Bone marrow (tissue), 2 donors: ENCODE data around the gene AANAT.

ENCODE experiments used
- DNase-seq, 2 donors: peaks; one replicate each; lab custom pipeline; 2025; lab: John Stamatoyannopoulos, UW

AANAT gene

GRCh38 chr17:76467366-76467765 is at the start of gene AANAT:
Gene AANAT (plus strand): TSS chr17:76467603. CDS start chr17:76468747, 1,144 bp downstream.
- DNase-seq: no peak

DNA sequence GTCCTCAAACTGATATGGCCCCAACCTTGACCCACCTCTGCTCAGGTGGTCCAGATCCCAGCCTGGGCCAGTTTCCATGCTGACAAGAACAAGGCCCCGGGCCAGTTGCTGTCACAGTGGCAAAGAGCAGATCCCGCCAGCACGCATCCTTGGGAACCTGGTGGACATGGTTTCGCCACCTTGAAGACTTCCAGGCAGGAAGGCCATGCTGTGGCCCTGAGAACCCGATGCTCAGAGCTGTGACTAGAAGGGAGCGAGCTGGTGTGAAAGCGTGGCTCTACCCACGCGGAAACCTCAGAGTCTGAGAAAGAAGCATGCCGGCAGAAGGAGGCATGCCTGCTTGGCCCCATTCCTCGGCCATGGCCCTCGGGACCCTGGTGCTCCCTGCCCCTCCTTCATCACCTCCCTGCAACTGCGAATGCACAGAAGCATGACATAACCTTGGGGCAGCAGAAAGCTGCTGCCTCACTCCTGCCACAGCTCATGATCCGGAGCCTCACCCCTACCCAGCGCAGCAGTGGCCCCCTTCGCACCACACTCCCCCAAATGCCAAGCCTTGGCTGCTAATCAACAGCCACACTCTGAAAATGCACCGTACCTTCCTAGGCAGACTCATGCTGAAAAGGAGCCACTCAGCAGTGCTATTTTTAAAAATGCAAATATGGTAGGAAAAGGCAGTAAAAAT is 47.7 kb upstream of the AANAT start:
- DNase-seq: no peak

- no peak for DNase-seq
These were observed 46.9 kb upstream of the AANAT start for GRCh38 chr17:76420356-76421043.

GRCh38 chr17:76421044-76421407 is 46.4 kb upstream of the AANAT start:
- no peak for DNase-seq

GRCh38 chr17:76422406-76422805 is 45.0 kb upstream of the AANAT start:
- no peak for DNase-seq

DNA sequence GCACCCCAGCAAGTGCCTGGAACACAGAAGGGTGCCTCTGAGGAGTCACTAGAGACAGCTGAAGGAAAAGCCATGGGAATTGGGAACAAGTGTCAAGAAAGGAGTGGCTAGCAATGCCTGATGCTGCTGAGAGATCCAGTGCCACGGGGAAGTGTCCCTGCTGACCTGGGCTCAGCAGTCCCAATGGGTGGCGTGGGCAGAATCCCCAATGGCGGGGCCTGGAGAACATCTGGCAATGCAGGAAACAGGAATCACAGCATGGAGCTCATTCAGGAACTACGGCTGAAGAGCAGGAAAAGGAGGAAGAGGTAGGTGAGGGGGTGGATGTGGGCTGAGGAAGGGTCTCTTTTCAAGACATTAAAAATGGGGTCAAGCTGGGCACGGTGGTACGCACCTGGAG is 44.5 kb upstream of the AANAT start:
- no peak for DNase-seq

DNA sequence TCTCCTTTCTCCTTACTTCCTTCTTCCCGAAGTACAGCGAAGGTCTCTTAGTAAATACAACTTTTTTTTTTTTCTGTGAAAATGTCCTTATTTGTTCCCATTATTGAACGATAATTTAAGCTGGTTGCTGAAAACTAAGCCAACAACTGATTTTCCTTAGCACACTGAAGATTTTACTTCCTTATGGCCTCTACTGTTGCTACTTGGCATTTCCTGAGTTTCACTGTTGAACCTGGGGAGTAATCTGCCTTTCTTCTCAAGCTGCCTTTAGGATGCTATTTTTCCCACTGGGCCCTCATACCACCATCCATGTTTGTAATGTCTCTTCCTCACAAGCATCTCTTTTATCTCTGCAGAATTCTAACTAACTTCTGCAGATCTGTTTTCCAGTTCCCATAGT is 40.5 kb upstream of the AANAT start:
- no peak for DNase-seq

GRCh38 chr17:76427501-76428231 is 39.7 kb upstream of the AANAT start:
- DNase-seq: no peak

GRCh38 chr17:76428511-76428910 is 38.9 kb upstream of the AANAT start:
- no peak for DNase-seq

GRCh38 chr17:76431509-76431908 is 35.9 kb upstream of the AANAT start:
- no peak for DNase-seq

- no peak for DNase-seq
These were observed 35.4 kb upstream of the AANAT start for GRCh38 chr17:76432004-76432403.

DNA sequence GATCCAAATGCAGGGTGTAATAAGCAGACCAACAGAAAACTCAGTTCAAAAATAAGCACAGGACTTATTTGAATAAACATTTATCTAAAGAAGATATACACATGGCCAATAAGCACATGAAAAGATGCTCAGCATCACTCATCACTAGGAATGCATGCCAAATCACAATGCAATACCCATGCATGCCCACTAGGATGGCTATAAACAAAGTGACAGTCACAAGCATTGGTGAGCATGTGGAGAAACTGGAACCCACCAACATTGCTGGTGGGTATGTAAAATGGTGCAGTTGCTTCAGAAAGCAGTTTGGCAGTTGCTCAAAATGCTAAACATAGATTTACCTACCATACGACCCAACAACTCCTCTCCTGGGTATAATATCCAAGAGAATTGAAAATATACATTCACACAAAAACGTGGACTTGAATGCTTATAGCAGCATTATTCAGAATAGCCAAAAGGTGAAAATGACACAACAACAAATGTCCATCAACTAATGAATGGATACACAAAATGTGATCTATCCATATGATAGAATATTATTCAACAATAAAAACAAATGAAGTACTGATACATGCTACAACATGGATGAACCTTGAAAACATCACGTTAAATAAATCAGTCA is 34.6 kb upstream of the AANAT start:
- no peak for DNase-seq

GRCh38 chr17:76433693-76434092 is 33.7 kb upstream of the AANAT start:
- DNase-seq: no peak

DNA sequence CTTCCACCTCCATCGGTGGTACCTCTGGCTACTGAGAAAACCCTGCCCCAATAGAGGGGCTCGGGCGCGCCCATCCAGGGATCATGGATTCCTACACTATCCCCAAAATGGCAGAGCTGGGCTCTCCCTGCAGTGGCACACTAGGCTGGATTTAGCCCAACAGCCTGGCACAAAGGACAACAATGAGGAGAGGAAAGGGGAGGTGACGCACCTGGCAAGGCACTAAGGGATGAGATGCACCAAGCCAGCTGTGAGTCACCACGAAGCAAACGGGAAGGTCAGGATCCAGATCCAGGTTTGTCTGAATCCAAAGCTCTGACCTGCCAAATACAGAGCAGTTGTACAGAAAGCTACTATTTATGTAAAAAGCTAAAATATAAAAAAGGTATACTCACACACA is 32.5 kb upstream of the AANAT start:
- DNase-seq: no peak

- no peak for DNase-seq
These were observed 31.7 kb upstream of the AANAT start for GRCh38 chr17:76435751-76436150.

GRCh38 chr17:76437467-76438402 is 29.7 kb upstream of the AANAT start:
- DNase-seq: no peak

DNA sequence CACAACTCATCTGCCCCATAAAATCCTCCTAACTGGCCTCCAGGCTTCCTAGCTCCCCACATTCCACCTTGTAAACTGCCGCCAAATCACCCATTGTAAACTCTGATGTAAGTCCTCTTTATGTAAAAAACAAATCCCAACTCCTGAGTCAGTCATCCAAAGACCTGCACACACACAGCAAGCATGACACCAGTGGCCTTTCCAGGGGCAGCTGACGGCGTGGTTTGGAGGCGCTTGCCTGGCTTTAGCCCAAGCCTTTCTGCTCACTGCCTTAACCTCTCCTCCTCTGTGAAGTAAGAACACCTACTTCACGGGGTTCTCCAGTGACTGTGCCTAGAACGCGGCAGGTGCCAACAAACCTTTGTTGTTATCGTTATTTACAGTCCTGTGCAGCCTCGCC is 28.5 kb upstream of the AANAT start:
- no peak for DNase-seq

GRCh38 chr17:76439314-76439928 is 28.0 kb upstream of the AANAT start:
- no peak for DNase-seq

DNA sequence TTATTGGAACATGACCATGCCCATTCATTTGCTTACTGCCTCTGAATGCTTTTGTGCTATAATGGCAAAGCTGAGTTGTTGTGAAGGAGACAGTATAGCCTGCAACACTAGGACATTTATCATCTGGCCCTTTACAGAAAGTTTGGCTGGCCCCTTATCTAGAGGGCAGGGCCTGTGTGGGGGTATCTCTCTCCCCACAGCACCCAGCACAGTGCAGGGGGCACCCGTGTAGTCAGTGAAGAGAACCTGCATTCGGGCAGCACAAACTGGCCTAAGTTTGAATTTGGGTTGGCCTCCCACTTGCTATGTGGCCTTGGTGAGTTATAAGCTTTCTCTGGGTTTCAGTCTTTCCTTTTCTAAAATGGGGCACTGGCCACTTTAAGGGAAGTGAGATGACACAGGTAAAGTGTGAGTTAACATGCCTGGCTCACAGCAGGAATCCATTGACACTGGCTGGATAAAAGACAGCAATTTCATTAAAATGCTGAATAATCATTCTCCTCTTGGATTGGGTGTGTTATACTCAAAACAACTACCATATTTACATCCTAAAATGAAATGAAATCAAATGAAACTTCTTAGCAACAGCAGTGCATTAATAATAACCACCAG is 26.5 kb upstream of the AANAT start:
- DNase-seq: no peak

DNA sequence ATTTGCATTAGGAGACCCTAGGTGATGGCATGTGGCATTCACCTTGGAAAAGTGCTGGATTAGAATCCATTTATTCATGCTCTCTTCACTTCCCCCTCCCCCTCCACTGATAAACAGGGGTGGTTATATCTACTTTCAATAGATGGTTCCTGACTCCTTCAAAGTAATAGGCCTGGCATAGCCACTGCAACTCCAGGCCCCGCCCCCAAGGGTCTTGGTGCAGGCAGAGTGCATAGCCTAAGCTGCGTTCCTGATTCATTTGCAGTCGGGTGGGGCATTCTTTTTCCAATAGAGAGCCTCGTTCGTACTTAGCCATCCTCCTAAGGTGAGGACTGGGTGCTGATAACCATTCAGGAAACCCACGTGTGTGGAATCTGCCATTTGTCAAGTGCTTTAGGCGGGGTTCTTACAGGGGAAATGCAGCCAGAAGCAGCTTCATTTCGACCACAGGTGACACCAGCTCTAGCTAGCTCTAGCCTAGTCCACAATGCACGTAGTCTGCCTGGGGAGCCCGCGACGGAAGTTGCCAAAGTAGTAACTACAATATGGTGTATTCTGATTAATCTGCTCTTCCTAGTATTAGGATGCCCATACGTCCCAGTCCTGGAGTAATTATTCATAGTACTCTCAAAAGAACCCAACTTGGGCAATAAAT is 25.6 kb upstream of the AANAT start:
- no peak for DNase-seq
